ENCODE results near the gene CCDC97.

CCDC97 gene

GRCh38 chr19:41310033-41310831 lies at the start of gene CCDC97:
TSS of gene CCDC97 (plus strand) at chr19:41310172. CDS start at chr19:41310311, 139 bp downstream.
- Mint-ChIP-seq H3K27ac (peak within 1 kb of the TSS; percentile 99), H3K4me3 (peak within 1 kb of the TSS; percentile 96)
- ATAC-seq = peak; percentile 89

DNA sequence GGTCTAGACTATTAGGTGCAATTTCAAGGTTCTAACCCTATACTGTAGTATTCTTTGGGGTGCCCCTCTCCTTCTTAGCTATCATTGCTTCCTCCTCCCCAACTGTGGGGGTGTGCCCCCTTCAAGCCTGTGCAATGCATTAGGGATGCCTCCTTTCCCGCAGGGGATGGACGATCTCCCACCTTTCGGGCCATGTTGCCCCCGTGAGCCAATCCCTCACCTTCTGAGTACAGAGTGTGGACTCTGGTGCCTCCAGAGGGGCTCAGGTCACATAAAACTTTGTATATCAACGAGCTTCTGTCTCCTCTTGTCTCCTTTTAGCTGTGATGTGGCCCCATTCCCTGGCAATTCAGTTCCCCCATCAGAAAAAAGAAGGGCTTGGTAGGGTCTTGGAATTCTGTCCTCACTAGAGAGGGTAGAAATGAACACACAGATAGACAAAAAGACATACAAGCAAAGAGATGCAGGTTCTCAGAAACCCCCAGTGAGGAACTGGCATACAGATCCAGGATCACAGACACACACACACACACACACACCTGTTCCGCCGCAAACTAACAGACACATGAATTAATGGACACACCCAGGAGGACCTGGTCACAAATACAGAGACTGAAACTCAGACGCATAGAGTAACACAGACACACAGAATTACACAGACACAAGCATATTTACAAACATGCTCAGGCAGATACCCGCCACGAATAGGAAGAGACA lies 48.3 kb upstream of the CCDC97 start:
- Mint-ChIP-seq H3K4me1 (peaks cover 29% of the 10 kb centered on the region), H3K36me3 (peaks cover 15% of the 10 kb centered on the region), H3K27ac (peak overlapping the region; percentile 100), H3K27me3 (no peaks in the 10 kb centered on the region), H3K4me3 (peak overlapping the region; percentile 93), H3K9me3 (peaks cover 2% of the 10 kb centered on the region)
- no peak for ATAC-seq

More at GRCh38 chr19:41310033-41310831, at the start of gene CCDC97:
- peaks cover 61% of the 10 kb centered on the region for H3K4me1 Mint-ChIP-seq
- no peaks in the 10 kb centered on the region for H3K9me3 Mint-ChIP-seq
- peaks cover 37% of the 10 kb centered on the region for H3K36me3 Mint-ChIP-seq
- H3K27me3 Mint-ChIP-seq = no peaks in the 10 kb centered on the region

GRCh38 chr19:41263042-41263849 lies 46.7 kb upstream of the CCDC97 start:
- peaks cover 20% of the 10 kb centered on the region for H3K36me3 Mint-ChIP-seq
- no peaks in the 10 kb centered on the region for H3K27me3 Mint-ChIP-seq
- H3K27ac Mint-ChIP-seq = peak overlapping the region; percentile 100
- peak; percentile 35 for ATAC-seq
- H3K4me1 Mint-ChIP-seq = peaks cover 41% of the 10 kb centered on the region
- H3K4me3 Mint-ChIP-seq = peak overlapping the region; percentile 93
- H3K9me3 Mint-ChIP-seq = peaks cover 2% of the 10 kb centered on the region

DNA sequence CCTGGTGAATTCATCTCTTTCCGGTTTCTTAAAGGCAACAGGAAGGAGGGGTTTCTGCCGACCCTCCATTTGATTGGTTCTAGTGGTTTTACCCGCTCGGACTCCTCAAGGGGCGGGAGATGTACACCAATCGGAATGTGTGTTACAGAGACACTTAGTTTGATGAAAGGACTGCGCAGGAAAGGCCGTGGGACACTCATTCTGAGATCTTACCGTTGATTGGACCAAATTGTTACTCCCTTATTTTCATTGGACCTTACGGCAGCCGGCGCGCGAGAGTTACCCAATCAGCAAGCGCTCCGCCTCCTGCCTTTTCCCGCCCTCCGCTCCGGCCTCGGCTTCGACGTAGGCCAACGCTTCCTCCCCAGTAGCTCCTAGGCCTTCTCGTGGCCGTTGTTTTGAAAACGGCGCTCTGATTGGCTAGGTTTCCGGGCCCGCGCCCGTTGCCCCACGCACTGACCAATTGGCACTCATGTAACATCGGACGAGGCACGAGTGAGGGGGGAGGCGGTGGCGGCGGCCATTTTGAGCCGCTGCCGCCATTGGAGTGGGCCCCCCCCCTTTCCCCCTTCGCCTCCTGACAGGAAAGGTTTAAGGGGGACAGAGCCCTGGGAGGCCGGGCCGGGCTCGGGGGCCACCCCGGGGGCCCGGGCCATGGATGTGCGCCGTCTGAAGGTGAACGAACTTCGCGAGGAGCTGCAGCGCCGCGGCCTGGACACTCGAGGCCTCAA lies 46.0 kb upstream of the CCDC97 start, which contains the start of gene HNRNPUL1:
Gene HNRNPUL1 (plus strand): TSS at position 523 of the 731 bp plus-strand sequence. CDS start 132 bp downstream, at position 655.
- Mint-ChIP-seq H3K9me3 (peaks cover 2% of the 10 kb centered on the region), H3K4me1 (peaks cover 41% of the 10 kb centered on the region), H3K27ac (peak within 1 kb of the TSS; percentile 100), H3K36me3 (peaks cover 20% of the 10 kb centered on the region), H3K4me3 (peak within 1 kb of the TSS; percentile 93), H3K27me3 (no peaks in the 10 kb centered on the region)
- peak; percentile 89 for ATAC-seq

- Mint-ChIP-seq H3K4me1 (peaks cover 41% of the 10 kb centered on the region), H3K27ac (peak overlapping the region; percentile 100), H3K36me3 (peaks cover 20% of the 10 kb centered on the region), H3K4me3 (peak overlapping the region; percentile 93), H3K27me3 (no peaks in the 10 kb centered on the region), H3K9me3 (peaks cover 2% of the 10 kb centered on the region)
- peak; percentile 0 for ATAC-seq
Measured at GRCh38 chr19:41264581-41265394, 45.2 kb upstream of the CCDC97 start.

DNA sequence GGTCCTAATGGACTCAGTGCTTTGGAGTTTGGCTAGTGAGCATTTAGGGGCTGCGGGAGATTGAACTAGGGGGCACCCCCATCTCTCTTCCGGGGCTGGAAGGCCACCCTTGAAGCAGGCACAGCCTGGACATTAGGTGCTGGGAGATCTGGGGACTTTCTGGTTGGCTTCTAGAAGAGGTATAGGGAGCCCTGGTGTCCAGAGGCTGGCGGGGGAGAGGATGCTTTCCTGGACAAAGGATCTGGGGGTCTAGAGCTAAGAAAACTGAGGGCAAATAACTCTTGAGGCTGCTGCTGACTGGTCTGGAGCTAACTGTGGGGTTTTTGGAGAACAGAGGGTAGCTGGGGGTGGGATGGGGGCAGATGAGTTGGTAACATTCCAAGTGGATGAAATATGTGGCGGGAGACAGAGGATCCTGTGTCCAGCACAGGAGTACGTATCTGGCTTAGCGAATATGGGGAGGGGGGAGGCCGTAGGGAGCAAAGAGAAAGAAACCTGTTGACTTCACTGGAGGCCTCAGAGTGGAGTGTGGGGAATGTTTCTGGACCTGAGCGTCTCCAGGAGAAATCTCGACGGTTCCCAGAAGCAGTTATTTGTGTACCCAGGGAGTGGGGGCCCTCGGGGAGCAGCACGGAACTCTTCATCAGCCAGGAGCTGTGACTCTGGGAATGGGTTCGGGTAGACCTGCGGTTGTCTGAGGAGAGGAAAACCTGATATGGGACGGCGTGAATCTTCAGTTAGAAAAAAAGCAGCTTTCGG lies 44.4 kb upstream of the CCDC97 start:
- H3K36me3 Mint-ChIP-seq = peaks cover 20% of the 10 kb centered on the region

DNA sequence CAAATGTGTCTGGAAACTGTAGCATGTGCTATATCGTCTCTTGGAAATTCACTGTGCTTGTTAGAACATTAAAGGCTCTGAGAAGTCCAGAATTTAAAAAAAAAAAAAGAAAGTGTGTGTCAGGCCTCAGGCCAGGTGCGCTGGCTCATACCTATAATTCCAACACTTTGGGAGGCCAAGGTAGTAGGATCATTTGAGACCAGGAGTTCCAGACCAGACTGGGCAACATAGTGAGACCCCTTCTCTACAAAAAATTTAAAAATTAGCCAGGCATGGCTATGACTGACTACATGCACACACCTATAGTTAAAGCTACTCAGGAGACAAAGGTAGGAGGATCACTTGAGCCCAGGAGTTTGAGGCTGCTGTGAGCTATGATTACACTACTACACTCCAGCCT lies 40.9 kb upstream of the CCDC97 start:
- Mint-ChIP-seq H3K27me3 (no peaks in the 10 kb centered on the region), H3K4me1 (peaks cover 29% of the 10 kb centered on the region), H3K36me3 (peaks cover 52% of the 10 kb centered on the region), H3K27ac (no peak overlapping the region), H3K9me3 (no peaks in the 10 kb centered on the region), H3K4me3 (no peak overlapping the region)
- no peak for ATAC-seq

More for the DNA sequence above, 44.4 kb upstream of the CCDC97 start:
- no peak for ATAC-seq
- Mint-ChIP-seq H3K27me3 (no peaks in the 10 kb centered on the region), H3K4me1 (peaks cover 41% of the 10 kb centered on the region), H3K4me3 (peak overlapping the region; percentile 93), H3K9me3 (no peaks in the 10 kb centered on the region), H3K27ac (peak overlapping the region; percentile 100)

- no peak overlapping the region for H3K27ac Mint-ChIP-seq
- no peak for ATAC-seq
- peaks cover 29% of the 10 kb centered on the region for H3K4me1 Mint-ChIP-seq
- H3K4me3 Mint-ChIP-seq = no peak overlapping the region
- no peaks in the 10 kb centered on the region for H3K9me3 Mint-ChIP-seq
- H3K36me3 Mint-ChIP-seq = peaks cover 56% of the 10 kb centered on the region
- no peaks in the 10 kb centered on the region for H3K27me3 Mint-ChIP-seq
Measured at GRCh38 chr19:41269571-41269970, 40.4 kb upstream of the CCDC97 start.

GRCh38 chr19:41273076-41273475 lies 36.9 kb upstream of the CCDC97 start:
- no peak for ATAC-seq
- Mint-ChIP-seq H3K9me3 (no peaks in the 10 kb centered on the region), H3K4me1 (no peaks in the 10 kb centered on the region), H3K4me3 (no peak overlapping the region), H3K27me3 (no peaks in the 10 kb centered on the region), H3K27ac (no peak overlapping the region), H3K36me3 (peaks cover 64% of the 10 kb centered on the region)

DNA sequence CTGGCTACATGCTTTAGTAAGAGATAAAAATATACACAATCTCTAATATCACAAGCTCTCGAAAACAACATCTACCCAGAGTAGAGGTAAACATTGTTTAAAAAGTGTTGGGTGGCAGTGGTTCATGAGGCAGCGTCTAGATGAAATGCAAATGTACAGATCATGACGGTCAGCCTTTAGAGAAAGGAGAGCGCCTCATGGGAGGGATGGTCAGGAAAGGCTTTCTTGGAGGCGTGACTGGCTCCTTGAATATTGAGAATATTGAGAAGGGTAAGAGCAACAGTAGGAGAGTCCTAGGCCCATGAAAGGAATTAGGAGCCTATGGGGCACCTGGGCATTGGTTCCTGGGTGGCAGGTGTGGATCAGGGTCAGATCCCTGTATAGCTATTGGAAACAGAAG lies 35.2 kb upstream of the CCDC97 start:
- Mint-ChIP-seq H3K27ac (peak overlapping the region; percentile 9), H3K9me3 (no peaks in the 10 kb centered on the region), H3K27me3 (no peaks in the 10 kb centered on the region), H3K36me3 (peaks cover 78% of the 10 kb centered on the region), H3K4me3 (no peak overlapping the region), H3K4me1 (no peaks in the 10 kb centered on the region)
- no peak for ATAC-seq

GRCh38 chr19:41276231-41276630 lies 33.7 kb upstream of the CCDC97 start:
- Mint-ChIP-seq H3K4me3 (no peak overlapping the region), H3K36me3 (peaks cover 87% of the 10 kb centered on the region), H3K27me3 (no peaks in the 10 kb centered on the region), H3K4me1 (no peaks in the 10 kb centered on the region), H3K27ac (no peak overlapping the region), H3K9me3 (no peaks in the 10 kb centered on the region)
- no peak for ATAC-seq

DNA sequence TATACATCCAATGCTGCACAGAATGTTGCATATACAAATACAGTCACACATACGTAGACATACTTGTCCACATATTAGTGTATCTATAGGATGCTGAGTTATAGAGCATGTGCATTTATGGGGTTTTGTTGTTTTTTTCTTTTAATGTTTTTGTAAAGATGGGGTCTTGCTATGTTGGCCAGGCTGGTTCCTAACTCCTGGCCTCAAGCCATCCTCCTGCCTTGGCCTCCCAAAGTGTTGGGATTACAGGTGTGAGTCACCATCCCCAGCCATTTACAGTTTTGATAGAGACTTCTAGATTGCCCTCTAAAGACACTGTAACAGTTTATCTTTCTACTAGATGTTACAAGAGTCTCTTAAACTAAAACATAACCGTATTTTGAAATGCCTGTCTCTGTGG lies 31.5 kb upstream of the CCDC97 start:
- Mint-ChIP-seq H3K27me3 (no peaks in the 10 kb centered on the region), H3K36me3 (peaks cover 78% of the 10 kb centered on the region), H3K9me3 (no peaks in the 10 kb centered on the region), H3K4me3 (no peak overlapping the region), H3K27ac (no peak overlapping the region), H3K4me1 (no peaks in the 10 kb centered on the region)
- no peak for ATAC-seq

Data from stimulated activated memory B cell treated with anti-CD40 and anti-IgM and Interleukin-4, amounts not matched to agents 10 μg/mL and 1 μg/mL and 100 μg/mL, for 72 hours (primary cell).